HG03064 (cell line): Measurements from ENCODE around the gene PIEZO2.

Source experiments
- ATAC-seq: cut with Tn5 transposase; IDR thresholded peaks from one replicate; pipeline ENCODE4 v1.9.1; 2021; ENCODE audit warnings: low read depth; ENCODE audit not compliant: unreplicated experiment

The PIEZO2 gene

GRCh38 chr18:11071300-11071699, 78.1 kb downstream of the PIEZO2 start:
- no peak for ATAC-seq

GRCh38 chr18:11070593-11070992, 78.8 kb downstream of the PIEZO2 start:
- no peak for ATAC-seq

GRCh38 chr18:11066038-11066437, 83.3 kb downstream of the PIEZO2 start:
- ATAC-seq, result no peak

- no peak for ATAC-seq
Measured at GRCh38 chr18:11064727-11065460, 84.5 kb downstream of the PIEZO2 start.

- no peak for ATAC-seq
Measured at GRCh38 chr18:11064106-11064505, 85.3 kb downstream of the PIEZO2 start.

- ATAC-seq, result no peak
Measured at GRCh38 chr18:11055721-11056120, 93.6 kb downstream of the PIEZO2 start.

- no peak for ATAC-seq
Measured at GRCh38 chr18:11054497-11054896, 94.9 kb downstream of the PIEZO2 start.

GRCh38 chr18:11053293-11053692, 96.1 kb downstream of the PIEZO2 start:
- ATAC-seq, result no peak

GRCh38 chr18:11052800-11053199, 96.6 kb downstream of the PIEZO2 start:
- no peak for ATAC-seq

GRCh38 chr18:11051462-11051861, 97.9 kb downstream of the PIEZO2 start:
- ATAC-seq, result no peak

GRCh38 chr18:11050966-11051365, 98.4 kb downstream of the PIEZO2 start:
- no peak for ATAC-seq

GRCh38 chr18:11047817-11048216, 101.6 kb downstream of the PIEZO2 start:
- ATAC-seq, result no peak

GRCh38 chr18:11047156-11047555, 102.2 kb downstream of the PIEZO2 start:
- ATAC-seq, result no peak

GRCh38 chr18:11046140-11046539, 103.2 kb downstream of the PIEZO2 start:
- no peak for ATAC-seq

- no peak for ATAC-seq
Measured at GRCh38 chr18:11043694-11044093, 105.7 kb downstream of the PIEZO2 start.

GRCh38 chr18:11042247-11042646, 107.1 kb downstream of the PIEZO2 start:
- no peak for ATAC-seq

GRCh38 chr18:11040823-11041656, 108.3 kb downstream of the PIEZO2 start:
- no peak for ATAC-seq

- ATAC-seq, result no peak
Measured at GRCh38 chr18:11040359-11040758, 109.0 kb downstream of the PIEZO2 start.

- no peak for ATAC-seq
Measured at GRCh38 chr18:11037533-11038240, 111.7 kb downstream of the PIEZO2 start.

- ATAC-seq, result no peak
Measured at GRCh38 chr18:11035814-11036495, 113.4 kb downstream of the PIEZO2 start.

- no peak for ATAC-seq
Measured at GRCh38 chr18:11035376-11035775, 114.0 kb downstream of the PIEZO2 start.
